Upper lobe of left lung (tissue), 4 donors: ENCODE data around the gene TRAT1.

Experiments used
- CTCF ChIP-seq, 6 experiments: fragments of 450-650 bp in 4 of 6; fragments of 200-600 bp in 2 of 6; sonication (generic) in 2 of 6; IDR thresholded peaks; one replicate each; pipeline ENCODE4 v1.5.1; 2016 to 2019; ENCODE audit warnings: antibody characterized with exemption in 6 of 6
- POLR2A ChIP-seq, 4 donors: fragments of 450-650 bp; IDR thresholded peaks; one replicate each; pipeline ENCODE4 v1.5.1; 2016 to 2017; ENCODE audit warnings: antibody characterized with exemption in 4 of 4, mild to moderate bottlenecking in 2 of 4

GRCh38 chr3:108780235-108780634, 42.4 kb upstream of the TRAT1 start:
- no peak for TF ChIP-seq CTCF (IDR thresholded peaks at IDR 0.05)
- TF ChIP-seq POLR2A (IDR thresholded peaks at IDR 0.05): no peak
